Osteocyte (in vitro differentiated cells): ENCODE results near the gene SH3D21. TPM values are rescaled to one million over a fixed set of nuclear protein-coding genes. Genes with fewer than 3 reads are reported as not detected.

ENCODE experiments used
- DNase-seq: peaks from one replicate; pipeline ENCODE4 v3.0.0; 2021; ENCODE audit warnings: mixed read lengths; ENCODE audit not compliant: unreplicated experiment; ENCODE audit errors: extremely low spot score
- H3K27ac Mint-ChIP-seq: one replicate; pipeline ENCODE4 v1.8.0; 2021; ENCODE audit warnings: mild to moderate bottlenecking, mixed read lengths; ENCODE audit not compliant: unreplicated experiment
- H3K27me3 Mint-ChIP-seq: one replicate; pipeline ENCODE4 v1.8.0; 2021; ENCODE audit warnings: mixed read lengths; ENCODE audit not compliant: unreplicated experiment
- H3K36me3 Mint-ChIP-seq: one replicate; pipeline ENCODE4 v1.8.0; 2021; ENCODE audit warnings: mixed read lengths; ENCODE audit not compliant: unreplicated experiment
- H3K4me1 Mint-ChIP-seq: one replicate; pipeline ENCODE4 v1.8.0; 2021; ENCODE audit warnings: mixed read lengths; ENCODE audit not compliant: unreplicated experiment
- H3K4me3 Mint-ChIP-seq: one replicate; pipeline ENCODE4 v1.8.0; 2021; ENCODE audit warnings: mild to moderate bottlenecking, moderate library complexity, mixed read lengths; ENCODE audit not compliant: unreplicated experiment
- H3K9me3 Mint-ChIP-seq: one replicate; pipeline ENCODE4 v1.8.0; 2021; ENCODE audit warnings: mixed read lengths; ENCODE audit not compliant: unreplicated experiment
- total RNA-seq: library from RNA; stranded (reverse); gene quantifications from 2 replicates; pipeline ENCODE4 v1.2.1, GENCODE V29; 2021
- TF ChIP-seq, protein P1 (sequence below): fragments of 200-600 bp; sonication (generic); IDR thresholded peaks from 2 replicates; pipeline ENCODE4 v1.5.0; 2021; ENCODE audit warnings: antibody characterized with exemption, mild to moderate bottlenecking, moderate library complexity

SH3D21 gene
- total RNA-seq, 1 donor from 2014 or later, result 6.4 TPM

DNA sequence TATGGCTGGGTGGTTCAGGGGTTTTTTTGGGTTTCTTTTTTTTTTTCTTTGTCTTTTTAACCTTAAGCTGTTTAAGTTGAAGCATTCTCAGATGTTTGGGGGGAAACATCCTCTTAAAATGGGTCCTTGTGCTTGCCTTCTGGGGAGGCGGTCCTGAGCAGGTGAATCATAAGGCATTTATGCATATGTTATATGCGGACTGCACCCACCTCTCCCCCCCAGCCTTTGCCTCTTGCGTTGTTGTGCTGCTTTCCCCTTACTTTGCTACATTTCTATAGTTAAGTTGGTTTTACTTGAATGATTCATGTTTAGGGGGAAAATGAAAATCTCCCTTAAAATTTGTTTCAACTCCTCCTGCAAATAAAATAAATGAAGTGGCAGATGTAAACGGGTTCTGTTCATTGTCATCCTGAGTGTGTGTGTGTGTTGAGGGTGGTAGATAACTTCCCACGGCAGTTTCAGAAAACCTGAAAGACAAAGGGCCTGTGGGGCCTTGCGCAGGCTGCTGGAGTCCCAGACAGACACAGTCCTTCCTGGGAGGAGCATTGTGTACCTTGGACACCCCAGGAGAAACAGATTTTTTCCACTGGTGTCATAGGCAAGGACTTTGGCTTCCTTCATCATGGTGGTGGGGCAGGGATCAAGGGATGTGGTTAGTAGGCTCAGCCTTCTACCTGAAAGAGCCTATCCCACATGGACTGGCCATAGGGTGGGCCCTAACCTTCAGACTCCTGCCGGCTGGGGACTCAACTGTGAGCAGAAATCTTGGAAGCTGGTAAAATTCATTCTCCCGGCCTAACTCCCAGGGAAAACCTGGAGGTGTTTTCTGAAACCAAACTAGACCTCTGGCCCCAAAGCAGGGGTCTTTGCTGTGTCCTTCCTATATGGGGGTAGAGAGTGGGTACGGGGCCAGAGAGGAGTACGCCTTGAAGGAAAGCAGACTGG lies 926 bp upstream of the SH3D21 start:
- no peak for DNase-seq
- Mint-ChIP-seq H3K4me1 (peaks cover 17% of the 10 kb centered on the region), H3K9me3 (no peaks in the 10 kb centered on the region), H3K27me3 (no peaks in the 10 kb centered on the region), H3K36me3 (peaks cover 30% of the 10 kb centered on the region), H3K4me3 (peak overlapping the region; percentile 93), H3K27ac (peak overlapping the region; percentile 79)
- TF ChIP-seq, protein P1, sequence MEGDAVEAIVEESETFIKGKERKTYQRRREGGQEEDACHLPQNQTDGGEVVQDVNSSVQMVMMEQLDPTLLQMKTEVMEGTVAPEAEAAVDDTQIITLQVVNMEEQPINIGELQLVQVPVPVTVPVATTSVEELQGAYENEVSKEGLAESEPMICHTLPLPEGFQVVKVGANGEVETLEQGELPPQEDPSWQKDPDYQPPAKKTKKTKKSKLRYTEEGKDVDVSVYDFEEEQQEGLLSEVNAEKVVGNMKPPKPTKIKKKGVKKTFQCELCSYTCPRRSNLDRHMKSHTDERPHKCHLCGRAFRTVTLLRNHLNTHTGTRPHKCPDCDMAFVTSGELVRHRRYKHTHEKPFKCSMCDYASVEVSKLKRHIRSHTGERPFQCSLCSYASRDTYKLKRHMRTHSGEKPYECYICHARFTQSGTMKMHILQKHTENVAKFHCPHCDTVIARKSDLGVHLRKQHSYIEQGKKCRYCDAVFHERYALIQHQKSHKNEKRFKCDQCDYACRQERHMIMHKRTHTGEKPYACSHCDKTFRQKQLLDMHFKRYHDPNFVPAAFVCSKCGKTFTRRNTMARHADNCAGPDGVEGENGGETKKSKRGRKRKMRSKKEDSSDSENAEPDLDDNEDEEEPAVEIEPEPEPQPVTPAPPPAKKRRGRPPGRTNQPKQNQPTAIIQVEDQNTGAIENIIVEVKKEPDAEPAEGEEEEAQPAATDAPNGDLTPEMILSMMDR, result no peak

GRCh38 chr1:36305915-36306209 lies 306 bp upstream of the SH3D21 start:
- TF ChIP-seq, protein P1, result no peak
- H3K36me3 Mint-ChIP-seq, result peaks cover 25% of the 10 kb centered on the region

DNA sequence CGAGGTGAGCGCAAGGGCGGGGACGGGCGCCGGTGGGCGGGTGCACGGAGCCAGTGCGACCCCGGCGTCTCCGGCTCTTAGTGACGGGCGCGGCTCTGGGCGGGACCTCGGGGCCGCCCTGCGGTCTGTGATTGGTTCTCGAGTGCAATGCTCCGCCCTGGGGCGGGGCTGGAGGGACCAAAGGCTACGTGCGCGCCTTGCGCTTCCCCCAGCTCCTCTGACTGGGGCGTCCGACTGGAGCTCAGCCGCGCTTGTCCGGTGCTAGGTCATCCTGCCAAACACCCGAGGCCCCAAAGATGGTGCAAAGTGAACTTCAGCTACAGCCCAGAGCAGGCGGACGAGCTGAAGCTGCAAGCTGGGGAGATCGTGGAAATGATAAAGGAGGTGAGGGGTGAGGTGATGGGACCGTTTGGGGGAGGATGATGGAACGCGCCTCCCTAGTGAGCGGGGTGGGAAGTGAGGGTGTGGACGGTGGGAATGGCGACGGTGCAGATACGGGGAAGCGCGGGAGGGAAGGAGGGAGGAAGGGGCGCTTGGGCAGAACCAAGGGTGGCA lies 811 bp downstream of the SH3D21 start:
- TF ChIP-seq, protein P1, result no peak
- no peaks in the 10 kb centered on the region for H3K9me3 Mint-ChIP-seq
- H3K4me1 Mint-ChIP-seq, result peaks cover 16% of the 10 kb centered on the region
- peak overlapping the region; percentile 93 for H3K4me3 Mint-ChIP-seq
- no peaks in the 10 kb centered on the region for H3K27me3 Mint-ChIP-seq
- peak; percentile 96 for DNase-seq
- H3K36me3 Mint-ChIP-seq, result peaks cover 20% of the 10 kb centered on the region
- H3K27ac Mint-ChIP-seq, result peak overlapping the region; percentile 87

More at GRCh38 chr1:36305915-36306209, 306 bp upstream of the SH3D21 start:
- Mint-ChIP-seq H3K4me3 (peak overlapping the region; percentile 93), H3K4me1 (peaks cover 17% of the 10 kb centered on the region), H3K9me3 (no peaks in the 10 kb centered on the region), H3K27ac (peak overlapping the region; percentile 79), H3K27me3 (no peaks in the 10 kb centered on the region)
- no peak for DNase-seq

- Mint-ChIP-seq H3K36me3 (peaks cover 17% of the 10 kb centered on the region), H3K4me1 (peaks cover 16% of the 10 kb centered on the region), H3K9me3 (no peaks in the 10 kb centered on the region), H3K27me3 (no peaks in the 10 kb centered on the region), H3K27ac (no peak overlapping the region), H3K4me3 (peak overlapping the region; percentile 93)
- TF ChIP-seq, protein P1, result no peak
- DNase-seq, result no peak
These were observed 1.6 kb downstream of the SH3D21 start for GRCh38 chr1:36307601-36308330.

GRCh38 chr1:36309397-36309796 lies 3.2 kb downstream of the SH3D21 start:
- TF ChIP-seq, protein P1, result no peak
- no peak for DNase-seq
- Mint-ChIP-seq H3K27me3 (no peaks in the 10 kb centered on the region), H3K27ac (no peak overlapping the region), H3K4me3 (no peak overlapping the region), H3K4me1 (peaks cover 16% of the 10 kb centered on the region), H3K36me3 (peaks cover 9% of the 10 kb centered on the region), H3K9me3 (no peaks in the 10 kb centered on the region)
